Right hindlimb (tissue), 1 donor: ENCODE data around the gene KLF4.

Experiments
- DNase-seq: peaks from one replicate; pipeline ENCODE4 v3.0.0-alpha.2; 2018

KLF4 gene

GRCh38 chr9:107487521-107488374 lies 1.8 kb downstream of the KLF4 start:
- peak; percentile 80 for DNase-seq

- peak; percentile 23 for DNase-seq
These were observed 2.7 kb downstream of the KLF4 start for GRCh38 chr9:107486674-107487520.

GRCh38 chr9:107485458-107486043 lies 4.0 kb downstream of the KLF4 start:
- DNase-seq, result no peak

- peak; percentile 57 for DNase-seq
These were observed 5.3 kb downstream of the KLF4 start for GRCh38 chr9:107484117-107484723.

GRCh38 chr9:107483666-107484065 lies 5.9 kb downstream of the KLF4 start:
- DNase-seq, result no peak

GRCh38 chr9:107481035-107481434 lies 8.5 kb downstream of the KLF4 start:
- no peak for DNase-seq

GRCh38 chr9:107480386-107480789 lies 9.2 kb downstream of the KLF4 start:
- DNase-seq, result no peak

GRCh38 chr9:107478805-107479204 lies 10.8 kb downstream of the KLF4 start:
- DNase-seq, result no peak

- no peak for DNase-seq
These were observed 15.4 kb downstream of the KLF4 start for GRCh38 chr9:107474124-107474523.

- DNase-seq, result no peak
These were observed 16.8 kb downstream of the KLF4 start for GRCh38 chr9:107472581-107473340.

GRCh38 chr9:107471552-107471951 lies 18.0 kb downstream of the KLF4 start:
- DNase-seq, result no peak

- no peak for DNase-seq
These were observed 22.2 kb downstream of the KLF4 start for GRCh38 chr9:107467416-107467815.

- peak; percentile 37 for DNase-seq
These were observed 22.7 kb downstream of the KLF4 start for GRCh38 chr9:107466826-107467225.

- DNase-seq, result peak; percentile 74
These were observed 23.8 kb downstream of the KLF4 start for GRCh38 chr9:107465467-107466451.

- DNase-seq, result no peak
These were observed 25.1 kb downstream of the KLF4 start for GRCh38 chr9:107464516-107464915.

- no peak for DNase-seq
These were observed 26.9 kb downstream of the KLF4 start for GRCh38 chr9:107462691-107463090.

- no peak for DNase-seq
These were observed 29.2 kb downstream of the KLF4 start for GRCh38 chr9:107460153-107461023.

GRCh38 chr9:107455425-107456135 lies 34.0 kb downstream of the KLF4 start:
- no peak for DNase-seq

- no peak for DNase-seq
These were observed 36.1 kb downstream of the KLF4 start for GRCh38 chr9:107453479-107453878.
